ENCODE results near the gene BANF2.

DNA sequence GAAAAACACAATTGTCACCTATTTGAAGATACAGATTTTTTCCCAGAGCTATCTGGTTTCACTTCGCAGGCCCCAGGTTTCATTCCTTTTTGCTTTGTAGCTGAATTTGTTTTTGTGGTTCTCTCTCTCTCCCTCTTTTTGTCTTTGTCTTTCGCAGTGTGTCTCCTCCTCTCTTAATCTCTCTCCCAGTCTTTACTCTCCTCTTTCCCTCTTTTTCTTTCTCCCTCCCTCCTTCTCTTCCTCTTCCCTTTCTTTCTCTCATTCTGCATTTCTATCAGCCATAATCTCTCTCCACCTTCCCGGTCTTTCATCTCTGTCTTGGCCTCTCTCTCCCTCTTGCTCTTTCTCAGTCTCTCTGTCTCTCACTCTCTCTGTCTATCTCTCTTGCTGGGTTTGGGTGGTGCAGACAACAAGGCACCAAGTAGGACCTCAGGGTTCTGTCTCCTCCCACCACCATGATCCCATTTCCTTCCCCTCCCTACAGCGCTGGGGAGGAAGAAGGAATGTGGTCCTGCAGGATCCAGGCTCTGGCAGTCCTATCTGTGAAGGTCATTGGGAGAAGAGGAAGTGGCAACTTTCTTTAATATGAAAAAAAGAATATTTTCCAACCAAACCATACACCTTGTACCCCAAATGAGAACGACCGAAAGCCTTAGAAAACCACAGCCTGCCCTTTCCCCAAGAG is 63.2 kb downstream of the BANF2 start:
- TF ChIP-seq POLR2A (IDR thresholded peaks at IDR 0.05): no peak
- TF ChIP-seq, protein P1, sequence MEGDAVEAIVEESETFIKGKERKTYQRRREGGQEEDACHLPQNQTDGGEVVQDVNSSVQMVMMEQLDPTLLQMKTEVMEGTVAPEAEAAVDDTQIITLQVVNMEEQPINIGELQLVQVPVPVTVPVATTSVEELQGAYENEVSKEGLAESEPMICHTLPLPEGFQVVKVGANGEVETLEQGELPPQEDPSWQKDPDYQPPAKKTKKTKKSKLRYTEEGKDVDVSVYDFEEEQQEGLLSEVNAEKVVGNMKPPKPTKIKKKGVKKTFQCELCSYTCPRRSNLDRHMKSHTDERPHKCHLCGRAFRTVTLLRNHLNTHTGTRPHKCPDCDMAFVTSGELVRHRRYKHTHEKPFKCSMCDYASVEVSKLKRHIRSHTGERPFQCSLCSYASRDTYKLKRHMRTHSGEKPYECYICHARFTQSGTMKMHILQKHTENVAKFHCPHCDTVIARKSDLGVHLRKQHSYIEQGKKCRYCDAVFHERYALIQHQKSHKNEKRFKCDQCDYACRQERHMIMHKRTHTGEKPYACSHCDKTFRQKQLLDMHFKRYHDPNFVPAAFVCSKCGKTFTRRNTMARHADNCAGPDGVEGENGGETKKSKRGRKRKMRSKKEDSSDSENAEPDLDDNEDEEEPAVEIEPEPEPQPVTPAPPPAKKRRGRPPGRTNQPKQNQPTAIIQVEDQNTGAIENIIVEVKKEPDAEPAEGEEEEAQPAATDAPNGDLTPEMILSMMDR (IDR thresholded peaks at IDR 0.05): no peak

Data from vagina (tissue), 2 donors.